ENCODE data around the gene MEDAG. TPM values are rescaled to one million over a fixed set of nuclear protein-coding genes. Genes with fewer than 3 reads are reported as not detected.

Gene MEDAG
- total and polyA plus RNA-seq, 2 donors (not counting 1 experiment from before 2014, with no cell fraction given) = 0.12 TPM; not detected in 1

DNA sequence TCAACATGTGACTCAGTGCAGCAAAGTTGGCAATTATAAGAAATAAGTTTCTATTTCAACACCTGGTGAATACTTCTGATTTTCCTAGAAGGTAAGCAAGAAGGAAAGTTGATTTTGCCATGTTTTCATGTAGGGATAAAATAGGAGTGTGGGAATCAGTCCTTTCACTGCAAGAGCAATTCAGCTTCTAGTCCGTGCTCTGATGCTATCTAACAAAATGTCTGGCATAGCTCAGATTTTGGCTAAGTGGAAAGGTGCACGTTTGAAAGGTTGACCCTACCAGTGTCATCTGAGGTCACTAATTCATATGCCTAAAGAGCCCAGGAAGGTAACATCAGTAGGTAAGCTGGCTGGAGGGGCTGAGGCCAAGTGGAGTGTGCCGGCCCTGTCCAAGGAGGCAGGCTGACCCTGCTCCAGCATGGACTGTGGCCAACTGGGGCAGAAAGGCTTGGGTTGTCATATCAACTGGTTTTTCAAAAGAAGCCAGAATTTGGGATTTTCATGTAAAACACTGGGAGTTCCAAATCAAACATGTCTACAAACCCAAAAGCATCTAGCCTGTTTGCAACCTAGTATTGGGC lies 38.9 kb upstream of the MEDAG start:
- ATAC-seq (ENCODE audit: low read depth) = no peak
- peaks cover 6% of the 10 kb centered on the region for H3K4me1 Mint-ChIP-seq

More for the DNA sequence above, 38.9 kb upstream of the MEDAG start:
- Histone ChIP-seq H3K27ac (ENCODE audit: low read length in 2 of 2) (no peak overlapping the region), H3K4me3 (ENCODE audit: control extremely low read depth in 1 of 5, extremely low read depth in 1 of 5, insufficient read depth in 1 of 5, low read depth in 2 of 5, low read length in 4 of 5) (no peak overlapping the region), H3K27me3 (replicated peaks in 1 of 4; ENCODE audit: control extremely low read depth in 1 of 4, control insufficient read depth in 3 of 4, insufficient read depth in 4 of 4, low read length in 3 of 4) (peaks cover 0 to 10% (median 2%) of the 10 kb centered on the region in 4 experiments), H3K79me2 (ENCODE audit: control insufficient read depth, insufficient read depth, low read length) (no peaks in the 10 kb centered on the region), H2AFZ (ENCODE audit: insufficient read depth, low read depth, low read length, poor library complexity, severe bottlenecking) (no peak overlapping the region), H3K4me1 (ENCODE audit: control insufficient read depth in 2 of 2, insufficient read depth in 2 of 2, low read length in 2 of 2) (peaks cover 0 to 2% of the 10 kb centered on the region in 2 donors), H3K9me3 (ENCODE audit: control extremely low read depth in 1 of 3, control insufficient read depth in 2 of 3, insufficient read depth in 1 of 3, low read length in 2 of 3) (no peaks in the 10 kb centered on the region), H3K4me2 (replicated peaks; ENCODE audit: low read depth, low read length, poor library complexity, severe bottlenecking) (no peak overlapping the region), H3K9ac (ENCODE audit: low read length) (no peak overlapping the region), H4K20me1 (ENCODE audit: control insufficient read depth, insufficient read depth, low read length, poor library complexity, severe bottlenecking) (no peaks in the 10 kb centered on the region), H3K36me3 (replicated peaks in 1 of 2; ENCODE audit: control extremely low read depth in 1 of 2, control insufficient read depth in 1 of 2, extremely low read depth in 1 of 2, insufficient read depth in 2 of 2, low read length in 1 of 2) (no peaks in the 10 kb centered on the region)
- H3K4me3 Mint-ChIP-seq = no peak overlapping the region
- ChIA-PET POLR2A (no interaction called here), CTCF (interaction anchor here (1.2 to 6.4 kb wide), 5 partner anchors 10 to 734 kb away, joined by 3 to 53 read pairs (median 14); no protein-coding TSS in a partner anchor)
- H3K27me3 Mint-ChIP-seq = peaks cover 15% of the 10 kb centered on the region
- TF ChIP-seq, protein P1, sequence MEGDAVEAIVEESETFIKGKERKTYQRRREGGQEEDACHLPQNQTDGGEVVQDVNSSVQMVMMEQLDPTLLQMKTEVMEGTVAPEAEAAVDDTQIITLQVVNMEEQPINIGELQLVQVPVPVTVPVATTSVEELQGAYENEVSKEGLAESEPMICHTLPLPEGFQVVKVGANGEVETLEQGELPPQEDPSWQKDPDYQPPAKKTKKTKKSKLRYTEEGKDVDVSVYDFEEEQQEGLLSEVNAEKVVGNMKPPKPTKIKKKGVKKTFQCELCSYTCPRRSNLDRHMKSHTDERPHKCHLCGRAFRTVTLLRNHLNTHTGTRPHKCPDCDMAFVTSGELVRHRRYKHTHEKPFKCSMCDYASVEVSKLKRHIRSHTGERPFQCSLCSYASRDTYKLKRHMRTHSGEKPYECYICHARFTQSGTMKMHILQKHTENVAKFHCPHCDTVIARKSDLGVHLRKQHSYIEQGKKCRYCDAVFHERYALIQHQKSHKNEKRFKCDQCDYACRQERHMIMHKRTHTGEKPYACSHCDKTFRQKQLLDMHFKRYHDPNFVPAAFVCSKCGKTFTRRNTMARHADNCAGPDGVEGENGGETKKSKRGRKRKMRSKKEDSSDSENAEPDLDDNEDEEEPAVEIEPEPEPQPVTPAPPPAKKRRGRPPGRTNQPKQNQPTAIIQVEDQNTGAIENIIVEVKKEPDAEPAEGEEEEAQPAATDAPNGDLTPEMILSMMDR (IDR thresholded peaks at IDR 0.05) = no peak
- no peak for TF ChIP-seq EZH2 (IDR thresholded peaks at IDR 0.05; ENCODE audit: borderline replicate concordance, insufficient read depth, low read depth, low read length, poor library complexity, severe bottlenecking)
- no peak for DNase-seq
- H3K9me3 Mint-ChIP-seq (ENCODE audit: insufficient read depth) = no peaks in the 10 kb centered on the region
- intact Hi-C loops (cut with micrococcal nuclease) = no loop called here
- 92% methylated on average over 3 of the region's 3 CpGs for WGBS (ENCODE audit: insufficient coverage)
- no peak overlapping the region for H3K27ac Mint-ChIP-seq
